CD4-positive, alpha-beta T cell (primary cell): Measurements from ENCODE around the gene CNMD. TPM values are rescaled to one million over a fixed set of nuclear protein-coding genes. Genes with fewer than 3 reads are reported as not detected.

ENCODE experiments used
- ATAC-seq: fragments of 200-7000 bp; cut with Tn5 transposase; one replicate; pipeline ENCODE4 v1.10.0; 2022; ENCODE audit warnings: mild to moderate bottlenecking; ENCODE audit not compliant: poor library complexity
- CTCF ChIA-PET: fragments of 350-600 bp; sonication (Branson Sonifier 250); formaldehyde crosslinking; loops from one replicate; lab custom pipeline; 2021; ENCODE audit warnings: antibody characterized with exemption, inconsistent platforms; lab: Charles Lee
- POLR2A ChIA-PET: fragments of 350-600 bp; sonication (Branson Sonifier 250); formaldehyde crosslinking; loops from one replicate; lab custom pipeline; 2021; ENCODE audit warnings: antibody characterized with exemption, inconsistent platforms; lab: Charles Lee
- DNase-seq, 14 experiments: peaks; one replicate each; pipeline ENCODE4 v3.0.0-alpha.2; 2013 to 2020; ENCODE audit warnings: mixed read lengths in 2 of 14
- H3K27ac ChIP-seq, 2 donors: one replicate each; pipeline versions ENCODE4 v1.5.1 to v1.7.0; 2013; ENCODE audit warnings: low read length in 2 of 2, low read depth in 1 of 2, mild to moderate bottlenecking in 1 of 2
- H3K27me3 ChIP-seq, 2 experiments: 1 replicate in 1 of 2; 2 replicates in 1 of 2; pipeline versions ENCODE4 v1.6.1 to v1.7.0; 2013; ENCODE audit warnings: low read length in 2 of 2, control low read depth in 1 of 2, mild to moderate bottlenecking in 1 of 2, moderate library complexity in 1 of 2; ENCODE audit not compliant: insufficient read depth in 2 of 2, control insufficient read depth in 1 of 2
- H3K36me3 ChIP-seq: one replicate; pipeline ENCODE4 v1.6.1; 2013; ENCODE audit warnings: low read length, control low read depth; ENCODE audit not compliant: insufficient read depth
- H3K4me1 ChIP-seq: one replicate; pipeline ENCODE4 v1.6.1; 2013; ENCODE audit warnings: low read length, control low read depth; ENCODE audit not compliant: insufficient read depth
- H3K4me3 ChIP-seq: one replicate; pipeline ENCODE4 v1.5.1; 2013; ENCODE audit warnings: mild to moderate bottlenecking, low read length, moderate library complexity
- H3K9me3 ChIP-seq, 2 experiments: 1 replicate in 1 of 2; 2 replicates in 1 of 2; pipeline versions ENCODE4 v1.6.1 to v1.7.0; 2013; ENCODE audit warnings: low read length in 2 of 2, mild to moderate bottlenecking in 2 of 2, control low read depth in 1 of 2, moderate library complexity in 1 of 2; ENCODE audit not compliant: control insufficient read depth in 1 of 2, insufficient read depth in 1 of 2
- H3K27ac Mint-ChIP-seq: one replicate; pipeline ENCODE4 v1.8.0; 2020; ENCODE audit warnings: mixed read lengths
- H3K27me3 Mint-ChIP-seq: one replicate; pipeline ENCODE4 v1.8.0; 2021; ENCODE audit warnings: mixed read lengths
- H3K36me3 Mint-ChIP-seq: one replicate; pipeline ENCODE4 v1.8.0; 2021; ENCODE audit warnings: low read depth, mixed read lengths
- H3K4me1 Mint-ChIP-seq: one replicate; pipeline ENCODE4 v1.8.0; 2021; ENCODE audit warnings: low read depth, mixed read lengths
- H3K4me3 Mint-ChIP-seq: one replicate; pipeline ENCODE4 v1.8.0; 2020; ENCODE audit warnings: mild to moderate bottlenecking, mixed read lengths
- H3K9me3 Mint-ChIP-seq: one replicate; pipeline ENCODE4 v1.8.0; 2020; ENCODE audit warnings: mixed read lengths
- intact Hi-C, 2 experiments: fragments of 100-400 bp; cut with DNase I in 1 of 2; cut with micrococcal nuclease in 1 of 2; formaldehyde crosslinking; loops; one replicate each; pipeline versions ENCODE4 v1.15.1 to v1.9.0; 2023 to 2025; cut with DNase I, micrococcal nuclease
- total RNA-seq, 174 experiments: library from RNA in 2 of 174; stranded (reverse) in 2 of 174; gene quantifications; one replicate each; pipeline ENCODE4 v1.2.3 and lab custom pipeline; 2021 to 2026
- TF ChIP-seq, protein P1 (sequence below): fragments of 200-600 bp; IDR thresholded peaks from one replicate; pipeline ENCODE4 v1.8.0; 2022; ENCODE audit warnings: antibody characterized with exemption, mild to moderate bottlenecking

CNMD gene
- total RNA-seq, 2 experiments from 2014 or later, result not detected

DNA sequence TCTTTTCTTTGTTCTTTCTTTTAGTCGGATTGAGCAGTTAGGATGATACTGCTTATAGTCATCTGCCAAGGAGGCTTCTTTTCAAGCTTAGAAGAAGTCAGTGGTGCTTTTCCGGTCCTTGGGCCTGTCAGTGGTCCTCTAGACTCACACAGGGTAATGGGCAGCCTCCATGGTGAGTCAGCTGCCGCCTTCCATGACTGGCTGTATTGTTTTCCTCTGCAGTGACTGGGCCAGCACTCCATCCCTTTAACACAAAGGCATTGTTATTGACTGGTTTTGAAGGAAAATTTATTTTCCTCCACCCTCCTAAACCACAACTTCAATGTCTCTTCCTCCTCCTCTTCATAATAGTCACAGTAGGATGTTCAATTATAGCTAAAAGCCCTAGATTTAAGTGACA is 47.1 kb upstream of the CNMD start:
- Mint-ChIP-seq H3K4me3 (no peak overlapping the region), H3K36me3 (no peaks in the 10 kb centered on the region), H3K9me3 (no peaks in the 10 kb centered on the region), H3K27me3 (no peaks in the 10 kb centered on the region), H3K27ac (no peak overlapping the region), H3K4me1 (no peaks in the 10 kb centered on the region)
- POLR2A ChIA-PET, result no interaction called here
- Histone ChIP-seq H3K27me3 (peaks cover 0 to 2% of the 10 kb centered on the region in 2 experiments), H3K36me3 (no peaks in the 10 kb centered on the region), H3K9me3 (no peaks in the 10 kb centered on the region), H3K27ac (no peak overlapping the region), H3K4me1 (no peaks in the 10 kb centered on the region), H3K4me3 (no peak overlapping the region)
- DNase-seq (no peak), ATAC-seq (no peak)
- CTCF ChIA-PET, result no interaction called here
- intact Hi-C loops, result no loop called here
- TF ChIP-seq, protein P1, sequence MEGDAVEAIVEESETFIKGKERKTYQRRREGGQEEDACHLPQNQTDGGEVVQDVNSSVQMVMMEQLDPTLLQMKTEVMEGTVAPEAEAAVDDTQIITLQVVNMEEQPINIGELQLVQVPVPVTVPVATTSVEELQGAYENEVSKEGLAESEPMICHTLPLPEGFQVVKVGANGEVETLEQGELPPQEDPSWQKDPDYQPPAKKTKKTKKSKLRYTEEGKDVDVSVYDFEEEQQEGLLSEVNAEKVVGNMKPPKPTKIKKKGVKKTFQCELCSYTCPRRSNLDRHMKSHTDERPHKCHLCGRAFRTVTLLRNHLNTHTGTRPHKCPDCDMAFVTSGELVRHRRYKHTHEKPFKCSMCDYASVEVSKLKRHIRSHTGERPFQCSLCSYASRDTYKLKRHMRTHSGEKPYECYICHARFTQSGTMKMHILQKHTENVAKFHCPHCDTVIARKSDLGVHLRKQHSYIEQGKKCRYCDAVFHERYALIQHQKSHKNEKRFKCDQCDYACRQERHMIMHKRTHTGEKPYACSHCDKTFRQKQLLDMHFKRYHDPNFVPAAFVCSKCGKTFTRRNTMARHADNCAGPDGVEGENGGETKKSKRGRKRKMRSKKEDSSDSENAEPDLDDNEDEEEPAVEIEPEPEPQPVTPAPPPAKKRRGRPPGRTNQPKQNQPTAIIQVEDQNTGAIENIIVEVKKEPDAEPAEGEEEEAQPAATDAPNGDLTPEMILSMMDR, result no peak

DNA sequence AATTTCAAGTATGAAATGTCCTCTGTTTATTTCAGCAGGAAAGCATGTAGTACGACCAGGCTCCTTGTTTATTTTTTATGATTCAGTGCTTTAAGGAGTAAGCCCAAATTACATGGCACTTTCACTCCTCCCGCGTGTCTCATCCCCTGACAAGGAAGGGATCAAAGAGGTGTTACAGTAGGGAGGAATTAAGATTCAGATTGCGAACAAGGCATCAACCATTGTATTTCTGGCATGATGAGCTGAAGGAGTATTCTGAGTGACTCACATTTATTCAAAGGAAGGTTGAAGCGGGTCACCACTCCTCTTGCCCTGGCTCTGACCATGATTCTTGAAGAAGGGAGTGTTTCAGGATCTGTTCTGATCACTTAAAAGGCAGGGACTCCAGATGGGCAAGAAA is 46.1 kb upstream of the CNMD start:
- POLR2A ChIA-PET, result no interaction called here
- H3K4me1 ChIP-seq, result no peaks in the 10 kb centered on the region
- H3K4me3 Mint-ChIP-seq, result no peak overlapping the region
- no peak overlapping the region for H3K27ac ChIP-seq
- intact Hi-C loops, result no loop called here
- H3K27me3 ChIP-seq, result peaks cover 0 to 2% of the 10 kb centered on the region in 2 experiments
- no peak overlapping the region for H3K4me3 ChIP-seq
- no peaks in the 10 kb centered on the region for H3K36me3 ChIP-seq
- no peaks in the 10 kb centered on the region for H3K36me3 Mint-ChIP-seq
- H3K9me3 ChIP-seq, result no peaks in the 10 kb centered on the region
- H3K27me3 Mint-ChIP-seq, result no peaks in the 10 kb centered on the region
- H3K4me1 Mint-ChIP-seq, result no peaks in the 10 kb centered on the region
- TF ChIP-seq, protein P1, result no peak
- CTCF ChIA-PET, result no interaction called here
- no peaks in the 10 kb centered on the region for H3K9me3 Mint-ChIP-seq
- no peak for DNase-seq
- H3K27ac Mint-ChIP-seq, result no peak overlapping the region
- no peak for ATAC-seq

GRCh38 chr13:52784591-52785340 is 45.1 kb upstream of the CNMD start:
- Mint-ChIP-seq H3K4me1 (no peaks in the 10 kb centered on the region), H3K27me3 (no peaks in the 10 kb centered on the region), H3K4me3 (no peak overlapping the region), H3K9me3 (no peaks in the 10 kb centered on the region), H3K27ac (no peak overlapping the region), H3K36me3 (no peaks in the 10 kb centered on the region)
- DNase-seq, result no peak
- Histone ChIP-seq H3K4me3 (no peak overlapping the region), H3K9me3 (no peaks in the 10 kb centered on the region), H3K4me1 (no peaks in the 10 kb centered on the region), H3K36me3 (no peaks in the 10 kb centered on the region), H3K27me3 (peaks cover 0 to 2% of the 10 kb centered on the region in 2 experiments), H3K27ac (no peak overlapping the region)
- TF ChIP-seq, protein P1, result no peak
- intact Hi-C loops, result no loop called here
- ChIA-PET CTCF (no interaction called here), POLR2A (no interaction called here)
- ATAC-seq, result no peak
